ENCODE results near the gene P3R3URF.
A peak's percentile ranks its signal among the peaks of the same experiment; 100 is the strongest.

Gene P3R3URF

DNA sequence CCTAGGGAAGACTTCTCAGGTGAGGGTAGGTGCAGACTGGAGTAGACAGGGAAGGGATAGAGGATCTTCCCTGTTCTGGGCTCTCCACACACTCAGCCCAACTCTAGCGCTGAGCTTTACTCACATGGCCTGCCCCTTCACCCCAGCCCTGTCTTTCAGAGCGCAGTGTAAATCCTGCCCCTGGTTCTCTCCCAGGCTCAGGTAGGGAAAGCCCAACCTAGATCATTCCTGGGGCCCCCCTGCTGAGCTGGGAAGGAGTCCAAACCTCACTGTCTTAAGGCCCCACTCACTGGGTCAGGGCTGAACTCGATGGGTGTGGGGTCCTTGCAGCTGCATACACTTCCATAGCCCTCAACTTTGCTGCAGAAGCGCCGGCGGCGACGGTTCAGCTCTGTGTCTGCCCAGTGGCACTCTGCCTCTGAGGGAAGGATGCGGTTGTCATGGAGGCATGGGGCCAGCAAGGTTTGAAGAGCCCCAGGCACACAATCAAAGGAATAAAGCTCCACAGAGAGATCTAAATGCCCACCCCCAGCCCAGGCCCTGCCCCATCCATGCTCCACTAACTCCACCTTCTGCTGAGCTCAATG is 17.8 kb upstream of the P3R3URF start:
- no peak for DNase-seq

DNA sequence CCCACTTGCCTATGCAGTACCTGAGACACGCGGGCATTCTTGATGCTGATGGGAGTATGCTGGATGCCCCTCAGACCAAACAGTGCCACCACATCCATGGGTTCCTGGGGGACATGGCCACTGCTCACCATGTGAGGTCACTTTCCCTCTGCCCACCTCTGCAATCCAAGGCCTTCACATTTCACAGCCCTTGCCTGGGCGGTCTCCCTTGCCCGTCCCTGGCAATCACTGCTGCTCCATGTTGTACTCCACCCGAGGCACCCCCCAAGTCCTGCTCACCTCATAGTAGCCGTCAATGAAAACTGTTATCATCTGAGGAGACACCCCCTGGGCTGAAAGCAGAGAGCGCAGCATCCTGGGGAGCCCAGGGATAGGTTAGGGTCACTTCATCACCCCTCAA is 17.0 kb upstream of the P3R3URF start:
- no peak for DNase-seq

DNA sequence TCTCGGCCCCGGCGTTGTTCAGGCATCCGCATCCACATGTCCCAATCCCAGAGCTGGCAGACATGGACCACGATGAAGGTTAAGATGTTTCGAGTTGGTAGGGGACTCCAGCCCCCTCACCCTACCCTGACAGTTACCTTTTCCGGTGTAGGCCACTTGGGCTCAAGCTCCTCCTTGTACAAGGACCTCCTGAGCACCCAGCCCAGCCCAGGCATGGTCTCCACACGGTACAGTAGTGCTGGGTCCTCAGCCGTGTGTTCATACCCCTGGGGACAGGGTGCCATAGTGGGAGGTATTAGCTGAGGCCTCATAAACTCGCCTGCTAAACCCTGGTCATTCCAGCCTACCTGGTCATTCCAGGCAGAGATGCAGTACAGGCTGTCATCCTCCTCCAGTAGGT is 15.9 kb upstream of the P3R3URF start:
- no peak for DNase-seq

DNA sequence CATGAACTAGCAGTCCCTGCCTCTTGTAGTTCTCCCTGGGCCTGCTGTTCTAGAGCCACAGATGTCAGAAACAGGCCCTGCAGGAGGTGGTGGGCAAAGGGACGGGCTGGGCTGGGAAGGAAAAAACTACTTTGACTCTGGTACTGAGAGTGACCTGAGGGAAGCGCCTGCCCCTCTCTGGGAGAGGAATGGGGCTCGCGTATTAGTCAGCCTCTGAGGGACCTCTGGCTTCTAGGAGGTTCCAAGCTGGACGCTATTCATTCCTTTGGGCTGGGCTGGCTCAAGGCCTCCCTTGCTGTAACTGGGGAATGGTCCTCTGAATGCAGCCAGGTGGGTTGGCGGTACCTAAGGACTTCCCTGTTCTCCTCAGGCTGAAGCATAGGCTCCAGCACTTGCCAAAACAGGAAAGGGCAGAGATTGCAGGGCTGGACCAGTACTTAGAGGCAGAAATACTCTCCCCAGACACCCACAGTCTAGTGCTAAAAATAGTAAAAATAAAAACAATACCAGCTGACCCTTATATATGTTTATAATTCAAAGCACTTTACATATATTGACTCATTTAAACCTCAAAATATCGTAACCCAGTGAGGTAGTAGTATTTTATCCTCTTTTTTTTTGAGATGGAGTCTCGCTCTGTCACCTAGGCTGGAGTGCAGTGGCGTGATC is 14.9 kb upstream of the P3R3URF start:
- no peak for DNase-seq

DNA sequence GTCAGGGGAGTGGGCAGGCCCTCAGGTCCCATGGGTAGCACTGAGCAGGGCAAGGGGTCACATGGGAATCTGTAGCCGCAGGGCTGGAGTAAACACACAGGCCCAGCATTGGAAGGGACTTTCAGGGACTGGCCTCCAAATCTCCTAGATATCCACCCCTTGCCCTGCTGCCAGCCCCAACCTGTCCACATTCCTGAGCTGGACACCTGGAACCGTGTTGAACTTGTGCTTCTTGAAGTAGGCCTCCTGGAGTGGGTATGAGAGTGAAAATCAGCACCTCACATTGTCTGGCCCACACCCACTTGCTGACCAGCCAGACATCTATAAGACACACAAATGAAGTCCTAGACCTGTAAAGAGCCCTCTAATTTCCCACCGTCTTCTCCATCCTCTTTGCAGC is 14.3 kb upstream of the P3R3URF start:
- no peak for DNase-seq

DNA sequence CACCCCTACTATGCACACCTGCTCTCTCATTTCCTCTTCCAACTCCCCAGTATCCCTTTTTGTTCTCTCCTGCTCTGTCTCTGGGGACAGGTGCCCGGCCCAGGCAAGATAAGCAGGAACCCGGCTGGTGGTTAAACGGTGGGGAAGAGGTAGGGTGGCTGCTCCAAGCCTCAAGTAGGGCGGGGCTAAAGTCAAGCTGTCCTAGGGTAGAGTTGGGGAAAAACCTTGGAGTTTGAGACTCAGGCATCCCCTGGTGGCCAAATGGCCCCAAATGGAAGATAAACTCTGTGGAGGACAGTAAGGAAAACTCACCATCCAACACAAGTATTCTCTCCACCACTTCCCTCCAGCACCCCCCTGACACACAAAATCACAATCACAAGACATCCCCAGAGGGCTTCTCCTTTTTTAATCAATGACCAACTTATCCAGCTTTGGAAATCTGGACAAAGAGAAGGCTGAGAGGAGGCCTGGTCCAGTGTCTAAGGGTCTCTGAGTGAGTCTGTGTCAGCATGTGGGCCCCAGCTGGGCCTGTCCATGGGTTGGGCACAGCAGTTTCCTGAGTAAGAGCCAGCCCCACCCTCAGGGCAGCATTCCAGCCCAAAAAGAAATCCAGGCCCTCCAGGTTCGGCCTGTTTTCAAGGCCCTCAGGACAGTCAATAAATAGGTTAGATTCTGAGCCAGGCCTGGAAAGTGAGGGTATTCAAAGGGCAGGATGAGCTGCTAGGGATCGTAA is 12.2 kb upstream of the P3R3URF start:
- no peak for DNase-seq

DNA sequence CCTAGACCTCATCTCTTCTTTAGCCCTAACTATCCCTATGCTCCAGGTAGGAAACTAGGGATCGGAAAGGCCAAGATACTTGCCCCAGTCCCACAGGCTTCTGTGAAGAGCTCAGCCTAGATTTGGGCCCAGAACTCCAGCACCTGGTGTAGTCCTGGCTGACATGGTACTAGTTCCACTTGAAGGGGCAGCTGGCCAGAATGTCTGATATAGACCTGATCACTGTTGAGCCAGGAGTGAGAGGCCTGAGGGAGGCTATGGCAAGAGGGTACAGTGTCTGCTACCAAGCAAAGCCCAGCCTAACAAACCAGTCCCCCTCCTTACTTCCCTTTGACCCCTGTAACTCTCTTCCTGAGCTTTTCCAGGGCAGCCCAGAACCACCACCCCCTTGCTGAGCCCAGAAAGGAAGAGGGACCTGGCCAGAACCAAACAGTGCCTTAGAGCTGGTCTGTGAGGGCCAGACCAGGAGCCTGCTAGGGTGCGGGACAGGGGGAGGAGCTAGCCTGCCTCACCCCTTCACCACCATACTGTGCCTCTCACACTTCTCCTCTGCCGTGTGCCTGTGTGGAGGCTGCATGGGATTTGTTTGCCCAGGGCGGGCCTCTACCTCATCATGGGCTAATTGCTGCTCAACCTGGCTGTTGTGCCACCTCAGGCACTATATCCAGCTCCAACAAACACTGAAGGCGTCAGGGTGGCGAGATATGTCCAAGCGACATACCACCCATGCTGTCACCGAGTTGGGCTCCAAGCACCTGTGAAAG is 11.0 kb upstream of the P3R3URF start:
- no peak for DNase-seq

DNA sequence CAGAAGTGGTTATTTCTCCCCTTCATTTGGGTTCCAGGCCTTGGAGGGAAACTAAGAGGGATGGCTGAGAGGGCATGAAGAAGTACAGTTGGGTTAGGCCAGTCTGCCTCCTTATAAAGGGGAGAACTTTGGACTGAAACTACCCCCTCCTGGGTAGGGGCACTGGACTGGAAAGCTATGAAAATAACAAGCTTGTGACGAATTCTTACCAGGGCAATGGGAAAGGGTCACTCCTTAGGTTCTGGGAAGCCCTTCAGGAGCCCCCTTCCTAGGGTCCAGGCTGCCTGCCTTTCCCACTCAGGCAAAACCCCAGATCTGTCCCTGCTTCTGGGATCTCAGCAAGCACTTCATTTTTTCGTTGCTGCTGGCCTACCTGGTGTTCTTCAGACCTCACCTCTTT is 9.8 kb upstream of the P3R3URF start:
- DNase-seq = no peak

DNA sequence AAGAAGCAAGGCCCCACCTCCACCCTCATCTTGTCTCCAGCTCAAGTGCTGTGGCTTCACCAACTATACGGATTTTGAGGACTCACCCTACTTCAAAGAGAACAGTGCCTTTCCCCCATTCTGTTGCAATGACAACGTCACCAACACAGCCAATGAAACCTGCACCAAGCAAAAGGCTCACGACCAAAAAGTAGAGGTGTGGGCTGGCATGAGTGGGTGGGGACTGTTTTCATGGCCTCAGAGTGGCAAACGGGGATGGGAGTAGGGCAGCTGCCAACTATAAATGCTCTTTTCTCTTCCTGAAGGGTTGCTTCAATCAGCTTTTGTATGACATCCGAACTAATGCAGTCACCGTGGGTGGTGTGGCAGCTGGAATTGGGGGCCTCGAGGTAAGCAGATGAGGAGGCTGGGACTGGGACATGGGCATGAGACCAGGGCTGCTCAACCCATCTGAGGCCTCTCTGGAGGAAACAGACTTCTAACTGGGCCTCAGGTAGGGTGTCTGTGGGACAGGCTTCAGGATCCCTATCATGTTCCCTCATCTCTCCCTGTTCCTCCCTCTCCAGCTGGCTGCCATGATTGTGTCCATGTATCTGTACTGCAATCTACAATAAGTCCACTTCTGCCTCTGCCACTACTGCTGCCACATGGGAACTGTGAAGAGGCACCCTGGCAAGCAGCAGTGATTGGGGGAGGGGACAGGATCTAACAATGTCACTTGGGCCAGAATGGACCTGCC is 8.8 kb upstream of the P3R3URF start:
- DNase-seq = no peak

DNA sequence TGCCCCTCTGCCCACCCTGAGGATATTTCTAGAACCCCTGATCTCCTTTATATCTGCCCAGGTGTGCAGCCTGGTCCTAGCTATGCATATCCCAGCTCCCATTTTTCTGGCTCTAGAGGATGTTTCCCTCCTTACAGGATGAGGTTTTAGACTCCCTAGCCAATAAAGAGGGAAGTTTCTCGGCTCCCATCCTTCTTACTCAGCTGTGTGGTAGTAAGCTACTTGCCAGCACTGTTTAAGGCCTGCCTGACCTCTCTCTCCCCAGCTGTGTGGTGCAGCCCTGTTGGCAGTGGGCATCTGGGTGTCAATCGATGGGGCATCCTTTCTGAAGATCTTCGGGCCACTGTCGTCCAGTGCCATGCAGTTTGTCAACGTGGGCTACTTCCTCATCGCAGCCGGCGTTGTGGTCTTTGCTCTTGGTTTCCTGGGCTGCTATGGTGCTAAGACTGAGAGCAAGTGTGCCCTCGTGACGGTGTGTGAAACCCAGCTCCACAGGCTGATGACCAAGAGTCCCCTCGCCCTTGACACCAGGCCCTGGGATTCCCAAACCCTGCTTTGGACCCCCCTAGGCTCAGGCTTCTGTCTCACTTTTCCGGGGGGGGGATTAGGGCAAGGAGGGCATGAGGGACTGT is 7.8 kb upstream of the P3R3URF start:
- DNase-seq = no peak

DNA sequence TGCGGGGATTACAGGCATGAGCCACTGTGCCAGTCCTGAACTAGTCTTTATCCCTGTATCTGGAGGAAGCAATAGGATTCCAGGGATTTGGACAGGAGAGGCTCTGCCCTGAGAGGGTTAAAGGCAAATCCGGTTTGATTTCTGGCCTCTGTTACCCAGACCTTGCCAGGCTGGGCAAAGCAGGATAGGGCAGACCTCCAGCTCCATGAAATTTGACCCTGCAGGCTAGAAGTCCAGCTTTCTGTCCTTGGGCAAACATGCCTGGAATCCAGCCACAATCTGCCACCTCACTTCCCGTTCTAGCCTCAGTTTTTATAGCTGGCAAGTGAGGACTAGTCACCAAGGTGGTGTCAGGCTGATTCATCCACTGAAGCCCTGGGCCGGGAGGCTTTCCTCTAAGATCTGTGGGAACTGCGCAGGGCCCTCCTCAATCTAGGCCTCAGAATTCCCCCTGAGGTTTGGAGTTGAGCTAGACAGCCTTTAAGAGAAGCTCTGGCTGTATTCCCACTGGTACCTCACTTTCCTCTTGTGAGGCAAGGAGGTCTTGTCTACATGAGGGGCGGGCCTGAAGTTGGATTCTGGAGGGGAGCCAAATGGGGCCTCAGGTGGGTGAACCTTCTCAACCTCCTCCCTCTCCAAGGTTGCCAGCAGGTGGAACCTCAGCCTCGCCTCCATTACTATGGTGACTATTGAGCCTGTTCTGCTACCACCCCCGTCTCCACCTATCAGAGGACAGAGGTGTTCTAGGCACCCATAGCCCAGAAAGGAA is 7.0 kb upstream of the P3R3URF start:
- DNase-seq = peak; percentile 90

DNA sequence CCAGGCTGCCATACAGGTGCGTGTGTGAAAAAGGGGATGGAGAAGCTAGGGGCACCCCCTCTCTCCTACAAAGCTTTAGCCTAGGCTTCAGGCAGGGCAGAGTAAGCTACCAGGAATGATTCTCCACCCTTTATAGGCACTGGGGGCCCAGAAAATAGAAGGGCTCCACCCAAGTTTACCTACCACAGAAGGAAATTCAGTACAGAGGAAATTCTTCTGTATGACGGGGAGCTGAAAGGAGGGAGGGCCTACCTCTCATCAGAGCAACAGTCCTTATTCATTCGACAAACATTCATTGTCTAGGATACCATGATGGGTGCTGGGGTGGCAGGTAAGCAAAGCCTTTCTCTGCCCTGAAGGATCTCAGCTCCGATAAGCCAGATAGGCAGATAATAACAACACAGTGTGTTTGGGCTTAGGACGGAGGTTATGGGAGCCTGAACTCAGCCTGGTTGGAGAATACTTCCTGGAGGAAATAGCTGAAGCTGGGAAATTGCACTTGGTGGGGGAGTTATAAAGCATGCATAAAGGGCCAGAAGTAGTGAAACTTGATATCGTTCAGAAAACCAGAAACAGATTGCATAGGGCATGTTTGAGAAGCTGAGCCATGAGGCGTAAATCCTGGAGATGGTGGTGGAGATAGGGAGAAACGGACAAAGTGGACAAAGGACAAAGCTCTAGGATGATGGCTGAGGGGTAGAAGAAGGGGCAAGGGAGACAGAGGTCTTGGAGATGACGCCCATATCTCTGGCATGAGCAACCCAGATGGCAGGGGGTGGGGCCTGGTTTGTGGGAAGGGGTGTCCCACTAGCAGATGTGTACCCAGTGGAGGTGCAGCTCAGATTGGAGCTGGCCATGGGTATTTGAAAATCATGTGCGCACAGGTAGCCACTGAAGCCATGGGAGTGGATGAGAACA is 5.3 kb upstream of the P3R3URF start:
- DNase-seq = no peak

DNA sequence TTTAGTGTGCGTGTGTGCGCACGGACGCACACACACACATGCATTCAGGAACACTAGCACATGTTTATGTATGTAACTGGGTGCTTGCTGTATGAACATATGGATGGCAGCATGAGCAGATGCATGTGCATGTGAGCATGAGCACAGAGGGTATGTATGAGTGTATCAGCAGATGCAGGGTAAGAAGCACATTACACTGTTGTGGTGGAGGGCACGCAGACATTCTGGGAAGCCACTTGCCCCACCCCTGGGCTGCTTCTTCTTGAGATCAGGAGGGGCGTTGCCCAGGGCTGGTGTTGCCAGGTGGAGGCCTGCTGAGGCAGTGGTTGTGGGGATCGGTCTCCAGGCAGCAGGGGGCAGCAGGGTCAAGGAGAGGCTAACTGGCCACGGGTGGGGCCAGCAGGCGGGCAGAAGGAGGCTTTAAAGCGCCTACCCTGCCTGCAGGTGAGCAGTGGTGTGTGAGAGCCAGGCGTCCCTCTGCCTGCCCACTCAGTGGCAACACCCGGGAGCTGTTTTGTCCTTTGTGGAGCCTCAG is 3.9 kb upstream of the P3R3URF start:
- DNase-seq = no peak

DNA sequence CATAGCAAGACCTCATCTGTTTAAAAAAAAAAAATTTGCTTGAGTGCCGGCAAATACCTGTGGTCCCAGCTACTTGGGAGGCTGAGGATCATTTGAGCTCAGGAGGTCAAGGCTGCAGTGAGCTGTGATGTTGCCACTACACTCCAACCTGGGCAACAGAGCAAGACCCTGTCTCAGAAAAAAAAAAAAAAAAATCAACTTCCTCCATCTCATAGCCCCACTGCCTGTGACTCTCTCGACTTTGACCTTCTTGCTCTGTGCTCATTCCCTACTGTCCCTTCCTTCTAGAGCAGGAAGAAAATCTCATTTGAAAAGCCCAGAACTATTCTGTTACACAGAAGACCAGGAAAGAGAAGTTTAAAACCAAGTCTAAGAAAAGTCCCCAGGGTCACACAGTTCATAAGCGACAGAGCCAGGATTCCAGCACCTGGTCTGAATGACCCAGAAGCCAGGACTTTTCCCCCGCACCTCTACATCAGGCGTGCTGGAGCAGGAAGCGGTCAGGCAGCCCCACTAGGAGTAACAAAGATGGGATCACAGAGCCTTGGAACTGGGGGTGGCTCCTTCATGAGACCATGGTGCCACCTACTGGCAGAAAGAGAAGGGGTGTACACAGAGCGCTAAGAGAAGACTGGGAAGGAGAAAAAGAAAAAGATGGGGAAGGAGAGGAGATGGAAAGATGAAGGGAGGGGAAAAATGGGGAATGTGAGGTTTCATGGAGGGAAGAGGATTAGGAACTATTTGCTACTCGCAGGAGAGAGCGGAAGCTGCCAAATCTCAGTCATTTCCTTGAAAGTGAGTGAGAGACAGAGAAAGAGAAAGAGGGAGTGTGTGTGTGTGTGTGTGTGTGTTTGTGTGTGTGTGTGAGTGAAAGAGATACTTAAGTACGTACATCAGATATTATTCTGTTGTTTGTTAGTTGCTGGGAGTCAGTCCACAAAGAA is 3.1 kb upstream of the P3R3URF start:
- peak; percentile 37 for DNase-seq

DNA sequence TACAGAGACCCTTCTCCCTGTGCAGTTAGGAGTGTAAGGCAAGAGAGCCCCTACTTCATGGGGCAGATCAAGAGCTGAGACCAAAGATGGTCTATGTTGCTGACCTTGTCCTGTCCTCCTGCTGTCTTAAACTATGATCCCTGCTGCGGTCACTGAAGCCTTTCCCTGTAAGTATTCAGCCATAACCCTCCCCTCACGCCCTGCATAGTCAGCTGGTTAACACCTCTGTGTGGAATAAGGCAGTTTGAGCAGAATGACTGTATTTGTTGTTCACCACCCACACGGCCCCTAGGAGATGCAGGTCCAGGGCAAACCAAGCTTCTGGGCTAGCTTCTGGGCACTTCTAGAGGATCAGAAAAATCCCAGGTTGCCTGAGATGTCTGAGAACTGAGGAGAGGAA is 1.0 kb downstream of the P3R3URF start:
- no peak for DNase-seq

DNA sequence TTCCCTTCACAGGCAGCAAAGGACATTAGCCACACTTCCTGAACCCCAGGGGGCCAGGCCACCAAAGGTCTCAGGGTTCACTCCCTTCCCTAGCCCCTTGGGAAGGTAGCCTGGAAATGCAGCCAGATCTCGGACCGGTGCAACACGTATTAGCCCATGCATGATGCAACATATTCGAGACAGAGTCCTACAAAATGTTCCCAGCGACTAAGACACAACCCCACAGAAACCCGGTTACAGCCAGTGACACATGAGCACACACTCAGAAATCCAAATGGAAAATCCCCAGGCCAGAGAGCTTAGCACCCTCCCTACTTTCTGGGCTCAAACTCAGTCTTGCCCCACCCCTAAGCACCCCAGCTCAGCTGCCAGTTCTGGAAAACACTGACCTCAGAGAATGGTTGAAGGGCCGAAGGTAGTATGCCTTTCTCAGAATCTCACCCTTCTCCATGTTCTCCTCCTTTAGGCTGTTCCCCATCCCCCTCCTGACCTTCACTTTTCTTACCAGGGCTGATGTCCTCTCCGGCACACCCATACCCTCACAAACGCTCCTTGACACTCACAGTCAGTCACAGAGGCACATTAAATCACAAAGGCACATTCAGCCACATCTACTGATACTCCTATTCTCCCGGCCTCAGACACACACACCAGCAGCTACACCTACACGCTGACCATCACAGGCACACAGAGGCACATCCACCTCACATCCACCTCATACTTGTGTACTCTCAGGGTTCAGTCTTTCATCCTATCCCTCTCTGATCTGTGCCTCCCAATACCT is 1.6 kb downstream of the P3R3URF start, which contains the start of gene TSPAN1:
Gene TSPAN1 (plus strand): TSS at position 640 of the 784 bp plus-strand sequence. CDS start 6,021 bp downstream, outside the sequence.
- no peak for DNase-seq

DNA sequence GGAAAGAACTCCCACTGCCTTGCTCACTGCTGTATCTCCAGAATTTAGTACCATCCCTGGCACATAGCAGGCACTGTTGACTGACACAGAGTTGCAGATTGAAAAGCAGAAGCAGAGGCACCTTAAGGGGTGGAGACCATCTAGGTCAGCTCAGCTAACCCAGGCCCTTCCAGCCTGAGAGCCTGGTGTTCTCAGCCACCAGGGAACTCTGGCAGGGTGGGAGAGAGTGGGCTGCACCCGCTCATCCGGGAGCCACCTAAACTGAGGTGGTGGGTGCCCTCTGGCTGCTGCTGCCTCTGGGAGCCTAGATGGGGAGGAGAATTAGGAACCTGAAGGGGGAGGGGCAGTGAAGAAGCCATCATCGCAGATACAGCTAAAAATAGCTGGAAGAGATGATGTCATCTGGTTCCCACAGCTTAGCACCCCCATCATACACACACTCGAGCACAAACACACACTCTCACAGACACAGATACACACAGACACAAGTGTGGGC is 2.9 kb downstream of the P3R3URF start:
- DNase-seq = no peak

DNA sequence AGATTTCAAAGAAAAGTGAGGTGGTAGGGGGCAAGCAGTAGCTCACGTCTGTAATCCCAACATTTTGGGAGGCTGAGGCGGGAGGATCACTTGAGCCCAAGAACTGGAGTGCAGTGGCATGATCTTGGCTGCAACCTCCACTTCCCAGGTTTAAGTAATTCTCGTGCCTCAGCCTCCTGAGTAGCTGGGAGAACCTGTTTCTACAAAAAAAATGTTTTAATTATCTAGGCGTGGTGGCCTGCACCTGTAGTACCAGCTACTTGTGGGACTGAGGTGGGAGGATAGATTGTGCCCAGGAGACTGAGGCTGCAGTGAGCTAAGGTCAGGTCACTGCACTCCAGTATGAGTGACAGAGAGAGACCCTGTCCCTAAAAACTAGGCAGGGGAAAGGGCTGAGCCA is 4.0 kb downstream of the P3R3URF start:
- no peak for DNase-seq
